Activated CD8-positive, alpha-beta T cell treated with anti-CD3 and anti-CD28 coated beads, Interleukin-2, amount 10 ng/mL, durations not matched to agents 7 days and 5 days (primary cell): Measurements from ENCODE around the gene SDR39U1. TPM values are rescaled to one million over a fixed set of nuclear protein-coding genes. Genes with fewer than 3 reads are reported as not detected.
"Not testable (repeated sequence)": the region's sequence is repeated elsewhere in the genome, so short reads cannot be mapped to it uniquely, and the experiment has no call there.

Experiments used
- ATAC-seq: fragments of 150-1000 bp; cut with Tn5 transposase; one replicate; pipeline ENCODE4 v1.10.0; 2021; ENCODE audit warnings: moderate library complexity
- CTCF ChIA-PET: fragments of 350-600 bp; sonication (Branson Sonifier 250); formaldehyde crosslinking; loops from one replicate; lab custom pipeline; 2021; ENCODE audit warnings: antibody characterized with exemption; lab: Charles Lee
- POLR2A ChIA-PET: fragments of 350-600 bp; sonication (Branson Sonifier 250); formaldehyde crosslinking; loops from one replicate; lab custom pipeline; 2021; ENCODE audit warnings: antibody characterized with exemption; lab: Charles Lee
- DNase-seq: peaks from one replicate; pipeline ENCODE4 v3.0.0-alpha.2; 2020
- H3K27ac Mint-ChIP-seq: one replicate; pipeline ENCODE4 v1.8.0; 2021; ENCODE audit warnings: mild to moderate bottlenecking, mixed read lengths
- H3K27me3 Mint-ChIP-seq: one replicate; pipeline ENCODE4 v1.8.0; 2021; ENCODE audit warnings: low read depth, mixed read lengths
- H3K36me3 Mint-ChIP-seq: one replicate; pipeline ENCODE4 v1.8.0; 2021; ENCODE audit warnings: low read depth, mixed read lengths
- H3K4me1 Mint-ChIP-seq: one replicate; pipeline ENCODE4 v1.8.0; 2021; ENCODE audit warnings: low read depth, mixed read lengths
- H3K4me3 Mint-ChIP-seq: one replicate; pipeline ENCODE4 v1.8.0; 2021; ENCODE audit warnings: mild to moderate bottlenecking, mixed read lengths
- H3K9me3 Mint-ChIP-seq: one replicate; pipeline ENCODE4 v1.8.0; 2022; ENCODE audit warnings: mixed read lengths; ENCODE audit not compliant: insufficient read depth
- total RNA-seq, 2 experiments: library from RNA; stranded (reverse); gene quantifications; one replicate each; pipeline ENCODE4 v1.2.3, GENCODE V29; 2021

The SDR39U1 gene
- total RNA-seq, 2 experiments from 2014 or later = 47.6 to 58.6 TPM

GRCh38 chr14:24465368-24465767, 22.8 kb upstream of the SDR39U1 start:
- Mint-ChIP-seq H3K4me3 (no peak overlapping the region), H3K36me3 (peaks cover 2% of the 10 kb centered on the region), H3K9me3 (no peaks in the 10 kb centered on the region), H3K27me3 (peaks cover 15% of the 10 kb centered on the region), H3K4me1 (peaks cover 8% of the 10 kb centered on the region), H3K27ac (no peak overlapping the region)
- DNase-seq = no peak
- POLR2A ChIA-PET = no interaction called here
- CTCF ChIA-PET = no interaction called here
- ATAC-seq = peak; percentile 47

- Mint-ChIP-seq H3K36me3 (peaks cover 2% of the 10 kb centered on the region), H3K9me3 (no peaks in the 10 kb centered on the region), H3K4me3 (no peak overlapping the region), H3K27me3 (peaks cover 8% of the 10 kb centered on the region), H3K4me1 (peaks cover 8% of the 10 kb centered on the region), H3K27ac (no peak overlapping the region)
- ChIA-PET POLR2A (no interaction called here), CTCF (no interaction called here)
- ATAC-seq = no peak
- no peak for DNase-seq
Observed at GRCh38 chr14:24463884-24464785, 21.6 kb upstream of the SDR39U1 start.

- DNase-seq (no peak), ATAC-seq (no peak)
- Mint-ChIP-seq H3K27ac (no peak overlapping the region), H3K9me3 (no peaks in the 10 kb centered on the region), H3K27me3 (peaks cover 4% of the 10 kb centered on the region), H3K4me3 (no peak overlapping the region), H3K36me3 (peaks cover 2% of the 10 kb centered on the region), H3K4me1 (peaks cover 8% of the 10 kb centered on the region)
- ChIA-PET CTCF (no interaction called here), POLR2A (no interaction called here)
Observed at GRCh38 chr14:24463017-24463883, 20.7 kb upstream of the SDR39U1 start.

GRCh38 chr14:24461336-24461735, 18.8 kb upstream of the SDR39U1 start:
- Mint-ChIP-seq H3K36me3 (peaks cover 2% of the 10 kb centered on the region), H3K27ac (no peak overlapping the region), H3K27me3 (no peaks in the 10 kb centered on the region), H3K4me3 (no peak overlapping the region), H3K4me1 (peaks cover 8% of the 10 kb centered on the region), H3K9me3 (no peaks in the 10 kb centered on the region)
- ChIA-PET CTCF (no interaction called here), POLR2A (no interaction called here)
- DNase-seq = no peak
- no peak for ATAC-seq

GRCh38 chr14:24459331-24459730, 16.8 kb upstream of the SDR39U1 start:
- Mint-ChIP-seq H3K27me3 (no peaks in the 10 kb centered on the region), H3K36me3 (peaks cover 4% of the 10 kb centered on the region), H3K9me3 (peaks cover 3% of the 10 kb centered on the region), H3K4me3 (no peak overlapping the region), H3K27ac (no peak overlapping the region), H3K4me1 (no peaks in the 10 kb centered on the region)
- ATAC-seq (no peak), DNase-seq (no peak)
- ChIA-PET POLR2A (no interaction called here), CTCF (no interaction called here)

- H3K9me3 Mint-ChIP-seq = peaks cover 9% of the 10 kb centered on the region
- H3K36me3 Mint-ChIP-seq = peaks cover 8% of the 10 kb centered on the region
- ChIA-PET CTCF (no interaction called here), POLR2A (no interaction called here)
- no peak for DNase-seq
- H3K4me3 Mint-ChIP-seq = no peak overlapping the region
- no peaks in the 10 kb centered on the region for H3K27me3 Mint-ChIP-seq
- no peaks in the 10 kb centered on the region for H3K4me1 Mint-ChIP-seq
- ATAC-seq = no peak
- no peak overlapping the region for H3K27ac Mint-ChIP-seq
Observed at GRCh38 chr14:24458736-24459135, 16.2 kb upstream of the SDR39U1 start.

- Mint-ChIP-seq H3K36me3 (peaks cover 8% of the 10 kb centered on the region), H3K27me3 (no peaks in the 10 kb centered on the region), H3K9me3 (peaks cover 9% of the 10 kb centered on the region), H3K4me1 (no peaks in the 10 kb centered on the region), H3K4me3 (no peak overlapping the region), H3K27ac (no peak overlapping the region)
- POLR2A ChIA-PET = interaction anchor here (1.5 kb wide), 1 partner anchor 27 kb away, joined by 3 read pairs; the partner anchor contains the start of genes CBLN3 and KHNYN
- no peak for ATAC-seq
- CTCF ChIA-PET = no interaction called here
- DNase-seq = no peak
Observed at GRCh38 chr14:24456980-24457379, 14.4 kb upstream of the SDR39U1 start.

- ATAC-seq, H3K27me3 Mint-ChIP-seq, H3K4me3 Mint-ChIP-seq, POLR2A ChIA-PET, CTCF ChIA-PET, H3K4me1 Mint-ChIP-seq, H3K9me3 Mint-ChIP-seq, DNase-seq, H3K27ac Mint-ChIP-seq: not testable (repeated sequence)
- peaks cover 11% of the 10 kb centered on the region for H3K36me3 Mint-ChIP-seq
Observed at GRCh38 chr14:24450828-24451227, 8.3 kb upstream of the SDR39U1 start.

GRCh38 chr14:24443053-24443665, 583 bp upstream of the SDR39U1 start:
- Mint-ChIP-seq H3K4me1 (peaks cover 49% of the 10 kb centered on the region), H3K27ac (peak overlapping the region; percentile 98), H3K36me3 (peaks cover 40% of the 10 kb centered on the region)

GRCh38 chr14:24441904-24442239, 704 bp downstream of the SDR39U1 start:
- ATAC-seq (no peak), DNase-seq (peak; percentile 26)
- peaks cover 53% of the 10 kb centered on the region for H3K36me3 Mint-ChIP-seq
- no peaks in the 10 kb centered on the region for H3K27me3 Mint-ChIP-seq
- no peaks in the 10 kb centered on the region for H3K9me3 Mint-ChIP-seq
- peaks cover 59% of the 10 kb centered on the region for H3K4me1 Mint-ChIP-seq
- peak overlapping the region; percentile 96 for H3K4me3 Mint-ChIP-seq
- peak overlapping the region; percentile 98 for H3K27ac Mint-ChIP-seq
- POLR2A ChIA-PET = interaction anchor here (0.7 to 5.3 kb wide), 10 partner anchors 9 to 251 kb away, joined by 3 to 77 read pairs (median 3); partner anchors contain the start of genes CBLN3, DHRS1, GZMB and KHNYN
- CTCF ChIA-PET = interaction anchor here (1.0 to 4.7 kb wide), 9 partner anchors 10 to 268 kb away, joined by 3 to 77 read pairs (median 9); partner anchors contain the start of genes ADCY4, CBLN3, CIDEB and KHNYN

More at GRCh38 chr14:24443053-24443665, 583 bp upstream of the SDR39U1 start:
- CTCF ChIA-PET = interaction anchor here (0.8 to 4.7 kb wide), 6 partner anchors 12 to 231 kb away, joined by 3 to 77 read pairs (median 7); partner anchors contain the start of genes CBLN3, CIDEB and KHNYN
- Mint-ChIP-seq H3K4me3 (peak overlapping the region; percentile 96), H3K9me3 (no peaks in the 10 kb centered on the region), H3K27me3 (no peaks in the 10 kb centered on the region)
- ATAC-seq (no peak), DNase-seq (no peak)
- POLR2A ChIA-PET = interaction anchor here (0.6 to 5.3 kb wide), 4 partner anchors 9 to 497 kb away, joined by 3 to 77 read pairs (median 4); partner anchors contain the start of genes CBLN3, CHMP4A and KHNYN

- Mint-ChIP-seq H3K9me3 (no peaks in the 10 kb centered on the region), H3K36me3 (peaks cover 56% of the 10 kb centered on the region), H3K4me1 (peaks cover 63% of the 10 kb centered on the region), H3K27me3 (no peaks in the 10 kb centered on the region), H3K4me3 (peak overlapping the region; percentile 96), H3K27ac (peak overlapping the region; percentile 98)
- ATAC-seq = no peak
- CTCF ChIA-PET = interaction anchor here (1.0 to 4.7 kb wide), 9 partner anchors 10 to 269 kb away, joined by 3 to 77 read pairs (median 9); partner anchors contain the start of genes ADCY4, CBLN3, CIDEB and KHNYN
- peak; percentile 20 for DNase-seq
- POLR2A ChIA-PET = interaction anchor here (0.6 to 5.3 kb wide), 11 partner anchors 8 to 288 kb away, joined by 3 to 77 read pairs (median 3); partner anchors contain the start of genes CBLN3, DHRS1, GZMB and KHNYN
Observed at GRCh38 chr14:24441485-24441884, 1.1 kb downstream of the SDR39U1 start.
